Gastrocnemius medialis (tissue), 4 donors: ENCODE measurements around the gene KTN1. TPM values are rescaled to one million over a fixed set of nuclear protein-coding genes. Genes with fewer than 3 reads are reported as not detected.

Experiments used
- ATAC-seq, 2 donors: fragments of 150-250 bp; one replicate each; pipeline ENCODE4 v1.9.1; 2016
- DNase-seq, 2 donors: peaks; one replicate each; pipeline ENCODE4 v3.0.0-alpha.2; 2019
- H3K27ac ChIP-seq, 4 donors: fragments of 200-600 bp; sonication (generic); 1 replicate in 1 of 4; 2 replicates in 3 of 4; pipeline ENCODE4 v1.5.1; 2016 to 2018; ENCODE audit warnings: mild to moderate bottlenecking in 2 of 4, moderate library complexity in 1 of 4
- H3K27me3 ChIP-seq, 3 donors: fragments of 200-600 bp; sonication (generic) in 2 of 3; 1 replicate in 1 of 3; 2 replicates in 2 of 3; pipeline versions ENCODE4 v1.5.1 to v1.6.0; 2016 to 2019; ENCODE audit warnings: mild to moderate bottlenecking in 1 of 3, moderate library complexity in 1 of 3
- H3K36me3 ChIP-seq, 2 donors: fragments of 200-600 bp; sonication (generic) in 1 of 2; one replicate each; pipeline ENCODE4 v1.5.1; 2017 to 2018
- H3K4me1 ChIP-seq, 2 donors: fragments of 200-600 bp; sonication (generic) in 1 of 2; one replicate each; pipeline ENCODE4 v1.5.1; 2016 to 2017; ENCODE audit warnings: mild to moderate bottlenecking in 2 of 2
- H3K4me3 ChIP-seq, 4 donors: fragments of 200-600 bp; sonication (generic) in 3 of 4; 1 replicate in 1 of 4; 2 replicates in 3 of 4; pipeline ENCODE4 v1.5.1; 2016 to 2019; ENCODE audit warnings: mild to moderate bottlenecking in 2 of 4
- H3K9me3 ChIP-seq, 3 donors: fragments of 200-600 bp; sonication (generic) in 2 of 3; 1 replicate in 1 of 3; 2 replicates in 2 of 3; pipeline ENCODE4 v1.5.1; 2016 to 2019
- CTCF ChIP-seq, 5 experiments: fragments of 450-650 bp in 3 of 5; fragments of 200-600 bp in 2 of 5; sonication (generic) in 2 of 5; IDR thresholded peaks in 4 of 5; conservative IDR thresholded peaks in 1 of 5; 1 replicate in 4 of 5; 2 replicates in 1 of 5; pipeline ENCODE4 v1.5.1; 2016 to 2019; ENCODE audit warnings: antibody characterized with exemption in 5 of 5, mild to moderate bottlenecking in 3 of 5, moderate library complexity in 3 of 5
- POLR2A ChIP-seq, 2 donors: fragments of 450-650 bp; IDR thresholded peaks; one replicate each; pipeline ENCODE4 v1.6.1; 2017; ENCODE audit warnings: antibody characterized with exemption in 2 of 2, mild to moderate bottlenecking in 2 of 2, moderate library complexity in 2 of 2
- in situ Hi-C, 4 donors: fragments of 200-750 bp; cut with MboI; loops; one replicate each; pipeline versions ENCODE4 v1.15.0 to v1.8.0; 2017; ENCODE audit warnings: low sequenced_read_pairs in 4 of 4
- intact Hi-C: fragments of 100-400 bp; cut with DNase I; formaldehyde crosslinking; loops from one replicate; pipeline ENCODE4 v1.15.1; 2023; ENCODE audit warnings: low total_unique reads
- total RNA-seq, 4 donors: library from RNA; depleted of rRNA; stranded (reverse); fragments of >200 nt; gene quantifications; one replicate each; pipeline versions ENCODE4 v1.1.0 to v1.2.3, GENCODE V29; 2016

Gene KTN1
- total RNA-seq, 4 donors from 2014 or later, result 256 to 373 (median 327) TPM

DNA sequence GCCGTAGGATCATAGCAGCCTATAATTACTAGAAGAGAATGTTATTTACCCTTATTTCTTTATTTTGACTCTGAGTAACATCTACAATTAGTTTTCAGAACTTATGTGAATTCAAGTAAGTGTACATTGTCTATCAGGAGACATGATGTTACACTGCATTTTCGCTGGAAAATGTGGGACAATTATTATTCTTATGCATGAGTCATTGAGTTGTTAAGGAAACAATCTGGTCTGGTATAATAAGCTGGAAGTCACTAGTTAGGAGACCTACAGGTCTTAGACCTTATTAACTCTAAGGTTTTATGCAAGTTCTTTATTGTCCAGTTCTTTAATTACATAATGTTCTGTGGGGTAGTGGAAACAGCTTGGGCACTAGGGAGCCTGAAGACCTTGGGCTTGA, 5.8 kb downstream of the KTN1 start:
- intact Hi-C loops (no loop called here), in situ Hi-C loops (no loop called here)
- H3K4me1 ChIP-seq, result peaks cover 88 to 97% of the 10 kb centered on the region in 2 donors
- TF ChIP-seq POLR2A (IDR thresholded peaks at IDR 0.05), result no peak
- TF ChIP-seq CTCF (IDR thresholded peaks at IDR 0.05 in 4 of 5, conservative IDR thresholded peaks at IDR 0.05 in 1 of 5), result no peak
- ATAC-seq (no peak), DNase-seq (no peak)
- no peak overlapping the region for H3K4me3 ChIP-seq
- no peaks in the 10 kb centered on the region for H3K9me3 ChIP-seq
- no peaks in the 10 kb centered on the region for H3K36me3 ChIP-seq
- no peaks in the 10 kb centered on the region for H3K27me3 ChIP-seq
- peak overlapping the region; percentile 98 to 99 (median 98) for H3K27ac ChIP-seq

- Histone ChIP-seq H3K4me3 (no peak overlapping the region), H3K27me3 (no peaks in the 10 kb centered on the region), H3K36me3 (no peaks in the 10 kb centered on the region), H3K4me1 (peaks cover 87 to 97% of the 10 kb centered on the region in 2 donors), H3K27ac (peak overlapping the region; percentile 98 to 99 (median 98)), H3K9me3 (no peaks in the 10 kb centered on the region)
- TF ChIP-seq CTCF (IDR thresholded peaks at IDR 0.05 in 4 of 5, conservative IDR thresholded peaks at IDR 0.05 in 1 of 5), result no peak
- in situ Hi-C loops, result no loop called here
- DNase-seq, result no peak
- intact Hi-C loops, result no loop called here
- no peak for ATAC-seq
Measured at GRCh38 chr14:55586411-55586810, 6.4 kb downstream of the KTN1 start.

- H3K4me1 ChIP-seq, result peaks cover 77 to 97% of the 10 kb centered on the region in 2 donors
- intact Hi-C loops, result no loop called here
Measured at GRCh38 chr14:55587847-55588246, 7.8 kb downstream of the KTN1 start.

GRCh38 chr14:55588259-55588699, 8.3 kb downstream of the KTN1 start:
- Histone ChIP-seq H3K27me3 (no peaks in the 10 kb centered on the region), H3K4me1 (peaks cover 77 to 97% of the 10 kb centered on the region in 2 donors), H3K36me3 (no peaks in the 10 kb centered on the region), H3K27ac (peak overlapping the region; percentile 24 to 99 (median 98)), H3K9me3 (no peaks in the 10 kb centered on the region), H3K4me3 (no peak overlapping the region)
- TF ChIP-seq CTCF (IDR thresholded peaks at IDR 0.05 in 4 of 5, conservative IDR thresholded peaks at IDR 0.05 in 1 of 5) (no peak), POLR2A (IDR thresholded peaks at IDR 0.05) (no peak)
- in situ Hi-C loops (no loop called here), intact Hi-C loops (no loop called here)
- DNase-seq (no peak), ATAC-seq (peak; percentile 49 to 72)

More at GRCh38 chr14:55587847-55588246, 7.8 kb downstream of the KTN1 start:
- DNase-seq (no peak), ATAC-seq (no peak)
- Histone ChIP-seq H3K9me3 (no peaks in the 10 kb centered on the region), H3K4me3 (no peak overlapping the region), H3K27me3 (no peaks in the 10 kb centered on the region), H3K36me3 (no peaks in the 10 kb centered on the region), H3K27ac (peak overlapping the region in 3 of 4 donors; percentile 98 to 99 (median 98))
- TF ChIP-seq CTCF (IDR thresholded peaks at IDR 0.05 in 4 of 5, conservative IDR thresholded peaks at IDR 0.05 in 1 of 5), result no peak
- TF ChIP-seq POLR2A (IDR thresholded peaks at IDR 0.05), result no peak
- in situ Hi-C loops, result no loop called here

GRCh38 chr14:55589171-55589570, 9.2 kb downstream of the KTN1 start:
- H3K27ac ChIP-seq, result peak overlapping the region; percentile 50 to 99 (median 98)
- in situ Hi-C loops, result no loop called here
- peak; percentile 75 to 80 for ATAC-seq
- no peaks in the 10 kb centered on the region for H3K36me3 ChIP-seq
- no peaks in the 10 kb centered on the region for H3K9me3 ChIP-seq
- no peaks in the 10 kb centered on the region for H3K27me3 ChIP-seq
- intact Hi-C loops, result no loop called here
- no peak for TF ChIP-seq POLR2A (IDR thresholded peaks at IDR 0.05)
- TF ChIP-seq CTCF (IDR thresholded peaks at IDR 0.05 in 4 of 5, conservative IDR thresholded peaks at IDR 0.05 in 1 of 5), result no peak
- DNase-seq, result peak in 1 of 2 donors; percentile 49
- H3K4me3 ChIP-seq, result no peak overlapping the region
- peaks cover 77 to 97% of the 10 kb centered on the region in 2 donors for H3K4me1 ChIP-seq
